Measurements from ENCODE around the gene ADGRG1.

Gene ADGRG1

DNA sequence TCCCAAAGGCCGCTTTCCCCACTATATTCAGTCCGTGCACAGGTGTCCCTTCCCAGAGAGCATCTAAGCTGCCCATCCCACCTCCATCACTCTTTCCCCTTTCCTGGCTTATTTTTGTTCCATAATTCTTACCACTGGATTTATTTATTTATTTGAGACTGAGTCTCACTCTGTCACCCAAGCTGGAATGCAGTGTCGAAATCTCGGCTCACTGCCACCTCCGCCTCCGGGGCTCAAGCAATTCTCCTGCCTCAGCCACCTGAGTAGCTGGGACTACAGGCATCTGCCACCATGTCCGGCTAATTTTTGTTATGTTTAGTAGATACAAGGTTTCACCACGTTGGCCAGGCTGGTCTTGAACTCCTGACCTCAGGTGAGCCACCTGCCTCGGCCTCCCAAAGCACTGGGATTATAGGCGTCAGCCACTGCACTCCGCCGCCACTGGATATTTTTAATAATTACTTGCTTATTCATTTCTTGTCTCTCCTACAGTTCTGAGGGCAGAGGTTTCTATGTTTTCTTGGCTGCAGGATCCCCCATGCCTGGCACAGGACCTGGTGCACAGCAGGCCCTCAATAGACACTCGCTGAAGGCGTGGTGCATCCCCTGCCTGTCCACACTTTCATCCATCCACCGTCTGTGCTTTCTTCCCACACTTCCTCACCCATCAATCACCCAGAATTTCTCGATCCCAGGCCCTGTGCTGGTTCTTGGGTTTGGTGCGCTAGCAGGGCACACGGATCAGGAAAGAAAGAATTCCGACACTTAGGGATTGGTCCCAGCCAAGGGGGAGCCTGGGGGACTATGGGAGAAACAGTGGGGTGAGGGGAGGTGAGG is 9.9 kb upstream of the ADGRG1 start:
- H3K9me3 ChIP-seq = no peaks in the 10 kb centered on the region
- H3K36me3 ChIP-seq = no peaks in the 10 kb centered on the region
- TF ChIP-seq, protein P1, sequence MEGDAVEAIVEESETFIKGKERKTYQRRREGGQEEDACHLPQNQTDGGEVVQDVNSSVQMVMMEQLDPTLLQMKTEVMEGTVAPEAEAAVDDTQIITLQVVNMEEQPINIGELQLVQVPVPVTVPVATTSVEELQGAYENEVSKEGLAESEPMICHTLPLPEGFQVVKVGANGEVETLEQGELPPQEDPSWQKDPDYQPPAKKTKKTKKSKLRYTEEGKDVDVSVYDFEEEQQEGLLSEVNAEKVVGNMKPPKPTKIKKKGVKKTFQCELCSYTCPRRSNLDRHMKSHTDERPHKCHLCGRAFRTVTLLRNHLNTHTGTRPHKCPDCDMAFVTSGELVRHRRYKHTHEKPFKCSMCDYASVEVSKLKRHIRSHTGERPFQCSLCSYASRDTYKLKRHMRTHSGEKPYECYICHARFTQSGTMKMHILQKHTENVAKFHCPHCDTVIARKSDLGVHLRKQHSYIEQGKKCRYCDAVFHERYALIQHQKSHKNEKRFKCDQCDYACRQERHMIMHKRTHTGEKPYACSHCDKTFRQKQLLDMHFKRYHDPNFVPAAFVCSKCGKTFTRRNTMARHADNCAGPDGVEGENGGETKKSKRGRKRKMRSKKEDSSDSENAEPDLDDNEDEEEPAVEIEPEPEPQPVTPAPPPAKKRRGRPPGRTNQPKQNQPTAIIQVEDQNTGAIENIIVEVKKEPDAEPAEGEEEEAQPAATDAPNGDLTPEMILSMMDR (IDR thresholded peaks at IDR 0.05; ENCODE audit: low read depth, low read length) = no peak
- H3K4me1 ChIP-seq = peaks cover 14% of the 10 kb centered on the region
- H3K4me3 ChIP-seq (ENCODE audit: low read depth, low read length) = no peak overlapping the region
- no peaks in the 10 kb centered on the region for H3K27me3 ChIP-seq
- peak; percentile 0 for DNase-seq

DNA sequence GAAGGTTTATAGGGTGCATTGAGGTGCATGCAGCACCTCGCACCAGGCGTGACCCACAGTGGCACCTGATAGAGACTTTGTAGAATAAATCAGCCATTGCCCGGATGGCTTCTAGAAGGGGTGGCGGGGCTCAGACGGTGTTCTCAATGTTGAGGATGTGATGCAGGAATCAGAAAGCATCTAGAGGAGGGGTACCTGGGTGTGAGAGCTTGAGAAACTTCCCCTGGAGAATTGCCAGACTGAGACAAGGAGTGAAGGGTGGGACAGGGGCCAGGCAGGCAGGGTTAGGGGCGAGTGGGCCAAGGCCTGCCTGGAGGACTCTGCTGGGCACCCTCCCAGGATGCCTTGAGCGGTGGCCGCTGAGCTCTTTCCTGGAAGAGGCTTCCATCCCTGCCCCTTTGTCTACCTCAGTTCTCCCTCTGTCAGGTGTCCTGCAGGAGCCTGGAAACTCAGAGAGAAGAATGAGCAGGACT is 9.3 kb upstream of the ADGRG1 start:
- H3K36me3 ChIP-seq = no peaks in the 10 kb centered on the region
- TF ChIP-seq, protein P1 (IDR thresholded peaks at IDR 0.05; ENCODE audit: low read depth, low read length) = no peak
- no peaks in the 10 kb centered on the region for H3K9me3 ChIP-seq
- no peak for DNase-seq
- peaks cover 14% of the 10 kb centered on the region for H3K4me1 ChIP-seq
- H3K4me3 ChIP-seq (ENCODE audit: low read depth, low read length) = no peak overlapping the region
- no peaks in the 10 kb centered on the region for H3K27me3 ChIP-seq

DNA sequence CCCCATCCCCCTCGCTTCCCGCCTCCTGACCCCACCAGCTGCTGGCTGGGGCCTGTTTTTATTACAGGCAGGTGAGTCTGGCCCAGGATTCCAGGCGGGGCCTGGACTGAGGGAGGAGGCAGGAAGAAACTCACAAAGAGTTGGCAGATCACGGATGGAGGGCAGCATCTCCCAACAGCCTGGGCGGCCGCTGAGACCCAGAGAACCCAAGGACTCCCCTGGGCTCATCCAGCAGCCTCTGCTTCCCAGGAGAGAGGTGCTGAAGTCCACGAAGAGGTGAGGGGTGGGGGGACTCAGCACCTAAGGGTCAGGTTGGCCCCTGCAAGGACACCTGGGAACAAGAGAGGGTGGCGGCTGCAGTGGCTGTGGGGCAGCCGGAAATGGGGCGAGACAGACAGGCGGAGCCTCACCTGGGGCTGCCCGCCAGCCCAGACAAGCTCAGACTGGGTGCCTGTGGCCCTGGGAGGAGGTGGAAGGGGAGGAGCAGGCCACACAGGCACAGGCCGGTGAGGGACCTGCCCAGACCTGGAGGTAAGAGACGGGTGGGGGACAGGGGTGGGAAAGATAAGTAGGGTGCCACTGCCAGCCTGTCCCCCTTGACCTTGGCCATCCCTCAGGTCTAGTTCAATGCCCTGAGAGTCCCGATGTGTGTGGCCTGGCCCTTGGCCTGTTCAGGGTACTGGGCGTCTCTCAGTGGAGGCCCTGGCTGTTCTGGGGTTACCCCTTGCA is 8.7 kb upstream of the ADGRG1 start:
- H3K4me1 ChIP-seq = peaks cover 14% of the 10 kb centered on the region
- peak; percentile 24 for DNase-seq
- no peaks in the 10 kb centered on the region for H3K27me3 ChIP-seq
- no peaks in the 10 kb centered on the region for H3K9me3 ChIP-seq
- H3K36me3 ChIP-seq = no peaks in the 10 kb centered on the region
- H3K4me3 ChIP-seq (ENCODE audit: low read depth, low read length) = no peak overlapping the region
- TF ChIP-seq, protein P1 (IDR thresholded peaks at IDR 0.05; ENCODE audit: low read depth, low read length) = no peak

DNA sequence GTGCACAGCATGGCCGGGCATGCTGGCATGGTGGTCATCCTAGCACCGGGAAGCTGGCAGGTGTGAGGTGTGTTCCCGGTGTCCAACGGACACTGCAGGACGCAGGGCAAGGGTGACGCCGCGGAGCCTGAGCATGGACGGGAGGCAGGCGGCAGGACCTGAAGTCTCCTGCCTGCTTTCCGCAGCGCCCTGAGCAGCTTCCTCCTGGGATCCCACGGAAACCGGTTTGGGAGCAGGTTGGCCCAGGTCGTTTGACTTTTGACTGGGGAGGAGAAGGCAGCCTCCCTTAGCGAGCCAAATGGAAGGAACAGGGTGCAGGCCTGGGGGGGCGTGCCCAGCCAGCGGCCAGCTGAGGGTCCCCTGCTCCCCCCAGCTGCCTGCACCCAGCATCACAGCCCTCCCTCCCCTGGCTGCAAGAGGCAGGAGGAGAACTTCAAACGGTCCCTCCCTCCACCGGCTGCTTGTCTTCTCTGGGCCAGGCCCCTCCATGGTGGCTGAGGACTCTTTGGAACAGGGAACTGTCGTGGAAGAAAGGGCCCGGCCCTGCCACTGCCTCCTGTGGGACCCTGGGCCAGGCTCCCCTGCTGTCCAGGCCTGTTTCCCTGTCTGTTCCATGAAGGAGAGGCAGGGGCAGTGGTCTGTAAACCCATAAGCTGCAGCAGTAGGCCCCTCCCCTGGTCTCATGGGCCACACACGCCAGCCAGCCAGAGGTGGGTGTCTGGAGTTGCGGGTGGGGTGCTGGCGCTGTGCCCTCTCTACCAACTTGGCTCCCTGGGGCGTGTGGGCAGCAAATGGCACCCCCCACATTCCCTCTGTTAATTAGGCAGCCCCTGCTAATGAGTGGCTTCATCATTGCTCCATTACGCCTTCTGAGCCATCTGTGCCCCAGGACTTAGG is 7.8 kb upstream of the ADGRG1 start:
- TF ChIP-seq, protein P1 (IDR thresholded peaks at IDR 0.05; ENCODE audit: low read depth, low read length) = no peak
- H3K27me3 ChIP-seq = no peaks in the 10 kb centered on the region
- peaks cover 14% of the 10 kb centered on the region for H3K4me1 ChIP-seq
- no peak overlapping the region for H3K4me3 ChIP-seq (ENCODE audit: low read depth, low read length)
- no peaks in the 10 kb centered on the region for H3K36me3 ChIP-seq
- peak; percentile 36 for DNase-seq
- H3K9me3 ChIP-seq = no peaks in the 10 kb centered on the region

DNA sequence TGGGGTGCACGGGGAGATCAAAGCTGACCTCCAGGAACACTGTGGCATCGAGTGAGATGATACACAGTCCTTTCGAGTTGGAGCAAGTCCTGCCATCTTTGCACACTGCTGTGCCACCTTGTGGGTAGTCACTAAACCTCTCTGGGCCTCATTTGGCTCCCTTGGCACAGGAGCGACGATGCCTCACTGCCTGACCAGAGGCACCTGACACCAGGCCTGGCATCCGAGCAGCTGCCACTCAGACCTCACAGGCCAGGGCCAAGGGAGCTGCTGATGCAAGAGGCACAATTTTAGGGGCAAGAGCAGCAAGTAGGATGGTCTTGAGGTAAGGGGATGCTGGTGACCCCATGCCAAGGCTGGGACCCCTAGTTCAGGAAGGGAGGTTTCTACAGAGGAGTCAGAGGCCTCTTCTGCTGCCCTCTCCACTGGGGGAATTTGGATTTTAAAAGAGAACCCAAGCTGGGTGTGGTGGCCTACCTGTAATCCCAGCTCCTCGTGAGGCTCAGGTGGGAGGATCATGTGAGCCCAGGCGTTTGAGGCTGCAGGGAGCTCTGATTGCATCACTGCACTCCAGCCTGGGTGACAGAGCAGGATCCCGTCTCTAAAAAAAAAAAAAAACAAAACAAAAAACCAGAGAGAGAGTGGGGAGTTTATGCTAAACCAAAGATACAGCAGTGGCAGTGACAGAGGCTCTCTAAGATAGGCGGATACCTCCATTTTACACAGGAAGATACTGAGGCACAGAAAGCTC is 6.7 kb upstream of the ADGRG1 start:
- no peak for DNase-seq
- TF ChIP-seq, protein P1 (IDR thresholded peaks at IDR 0.05; ENCODE audit: low read depth, low read length) = no peak
- Histone ChIP-seq H3K27me3 (no peaks in the 10 kb centered on the region), H3K4me3 (ENCODE audit: low read depth, low read length) (no peak overlapping the region), H3K36me3 (no peaks in the 10 kb centered on the region), H3K9me3 (no peaks in the 10 kb centered on the region), H3K4me1 (peaks cover 14% of the 10 kb centered on the region)
